Measurements from ENCODE around the gene NXNL2.

NXNL2 gene

DNA sequence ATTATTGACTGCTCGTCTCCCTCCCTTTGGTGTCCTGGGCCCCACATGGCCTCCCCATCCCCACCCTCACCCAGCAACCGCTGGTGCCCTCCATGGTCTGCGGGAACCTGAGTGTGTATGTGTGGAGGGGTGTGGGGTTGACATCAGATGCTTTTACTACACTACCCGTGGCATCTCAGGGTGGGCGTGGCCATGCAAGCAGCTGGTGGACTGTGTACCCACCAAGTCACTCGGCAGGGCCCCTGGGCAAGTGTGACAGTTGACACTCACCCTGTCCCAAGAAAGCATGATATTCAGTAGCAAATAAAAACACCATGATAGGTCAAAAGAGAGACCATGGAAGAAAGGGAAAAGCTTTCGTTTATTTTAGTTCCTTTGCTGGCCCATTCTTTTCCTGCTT is 7.4 kb upstream of the NXNL2 start:
- TF ChIP-seq, protein P1, sequence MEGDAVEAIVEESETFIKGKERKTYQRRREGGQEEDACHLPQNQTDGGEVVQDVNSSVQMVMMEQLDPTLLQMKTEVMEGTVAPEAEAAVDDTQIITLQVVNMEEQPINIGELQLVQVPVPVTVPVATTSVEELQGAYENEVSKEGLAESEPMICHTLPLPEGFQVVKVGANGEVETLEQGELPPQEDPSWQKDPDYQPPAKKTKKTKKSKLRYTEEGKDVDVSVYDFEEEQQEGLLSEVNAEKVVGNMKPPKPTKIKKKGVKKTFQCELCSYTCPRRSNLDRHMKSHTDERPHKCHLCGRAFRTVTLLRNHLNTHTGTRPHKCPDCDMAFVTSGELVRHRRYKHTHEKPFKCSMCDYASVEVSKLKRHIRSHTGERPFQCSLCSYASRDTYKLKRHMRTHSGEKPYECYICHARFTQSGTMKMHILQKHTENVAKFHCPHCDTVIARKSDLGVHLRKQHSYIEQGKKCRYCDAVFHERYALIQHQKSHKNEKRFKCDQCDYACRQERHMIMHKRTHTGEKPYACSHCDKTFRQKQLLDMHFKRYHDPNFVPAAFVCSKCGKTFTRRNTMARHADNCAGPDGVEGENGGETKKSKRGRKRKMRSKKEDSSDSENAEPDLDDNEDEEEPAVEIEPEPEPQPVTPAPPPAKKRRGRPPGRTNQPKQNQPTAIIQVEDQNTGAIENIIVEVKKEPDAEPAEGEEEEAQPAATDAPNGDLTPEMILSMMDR (IDR thresholded peaks at IDR 0.05): no peak
- Histone ChIP-seq H3K4me3 (no peak overlapping the region), H3K9me3 (no peaks in the 10 kb centered on the region), H3K4me1 (peaks cover 0 to 27% (median 18%) of the 10 kb centered on the region in 4 donors), H3K27ac (no peak overlapping the region), H3K36me3 (no peaks in the 10 kb centered on the region), H3K27me3 (no peaks in the 10 kb centered on the region)
- intact Hi-C loops (cut with DNase I; ENCODE audit: low total_unique reads): no loop called here
- DNase-seq: no peak

DNA sequence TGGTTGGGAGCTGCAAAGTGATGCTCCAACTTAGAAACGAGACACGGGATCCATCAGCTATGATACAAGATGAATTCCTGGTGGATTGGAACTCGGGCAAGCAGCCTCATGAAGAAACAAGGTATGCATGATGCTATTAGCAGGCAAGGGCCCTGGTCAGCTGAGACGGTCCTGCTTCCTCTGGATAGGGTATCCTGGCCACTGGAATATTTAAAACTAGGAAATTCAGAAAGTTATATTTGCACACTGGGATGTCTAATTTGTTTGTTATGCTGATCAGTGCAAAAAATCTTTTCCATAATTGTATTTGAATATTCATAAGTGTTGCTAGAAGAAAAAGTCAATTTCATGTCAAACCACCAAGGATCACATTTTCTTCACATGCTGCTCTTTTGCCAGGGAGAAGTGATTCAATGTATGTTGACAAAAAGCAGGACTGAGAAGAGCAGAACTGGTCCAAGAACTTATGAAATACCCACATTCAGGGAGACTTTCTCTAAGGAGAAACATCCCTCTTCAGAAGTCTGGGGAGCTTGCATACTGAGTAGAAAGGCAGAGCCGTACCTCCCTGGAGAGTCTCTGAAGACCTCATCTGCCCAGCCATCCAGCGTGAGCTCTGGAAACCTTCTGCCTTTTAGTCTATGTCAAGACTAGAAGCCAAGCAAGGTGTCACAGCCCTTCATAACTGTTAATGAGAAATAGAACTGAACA is 6.7 kb upstream of the NXNL2 start:
- DNase-seq: no peak
- H3K27ac ChIP-seq: peak overlapping the region; percentile 47 to 72
- H3K27me3 ChIP-seq: no peaks in the 10 kb centered on the region
- H3K4me3 ChIP-seq: no peak overlapping the region
- no peaks in the 10 kb centered on the region for H3K9me3 ChIP-seq
- no peaks in the 10 kb centered on the region for H3K36me3 ChIP-seq
- TF ChIP-seq, protein P1 (IDR thresholded peaks at IDR 0.05): no peak
- peaks cover 0 to 27% (median 18%) of the 10 kb centered on the region in 4 donors for H3K4me1 ChIP-seq
- intact Hi-C loops (cut with DNase I; ENCODE audit: low total_unique reads): no loop called here

DNA sequence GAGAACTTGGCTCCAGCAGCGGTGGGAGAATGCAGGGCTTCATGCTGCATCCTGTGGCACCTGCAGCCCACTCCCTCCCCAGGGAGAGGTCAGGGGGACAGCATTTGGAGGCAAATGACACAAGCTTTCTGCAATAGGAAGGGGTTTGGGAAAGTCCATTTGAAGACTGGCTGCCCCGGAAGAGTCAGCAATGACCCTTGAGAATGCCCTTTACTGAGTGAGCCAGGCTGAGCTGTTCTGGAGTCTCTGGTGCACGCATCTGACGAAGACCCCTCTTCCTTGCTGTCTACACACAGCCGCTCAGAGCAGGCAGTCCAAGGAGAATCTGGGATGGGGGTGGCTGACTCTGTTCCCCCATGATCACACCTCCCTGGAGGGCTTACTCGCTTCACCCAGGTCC is 5.5 kb upstream of the NXNL2 start:
- intact Hi-C loops (cut with DNase I; ENCODE audit: low total_unique reads): no loop called here
- Histone ChIP-seq H3K4me1 (peaks cover 0 to 27% (median 18%) of the 10 kb centered on the region in 4 donors), H3K27ac (peak overlapping the region; percentile 47 to 72), H3K4me3 (no peak overlapping the region), H3K36me3 (no peaks in the 10 kb centered on the region), H3K9me3 (no peaks in the 10 kb centered on the region), H3K27me3 (no peaks in the 10 kb centered on the region)
- DNase-seq: no peak
- TF ChIP-seq, protein P1 (IDR thresholded peaks at IDR 0.05): no peak

DNA sequence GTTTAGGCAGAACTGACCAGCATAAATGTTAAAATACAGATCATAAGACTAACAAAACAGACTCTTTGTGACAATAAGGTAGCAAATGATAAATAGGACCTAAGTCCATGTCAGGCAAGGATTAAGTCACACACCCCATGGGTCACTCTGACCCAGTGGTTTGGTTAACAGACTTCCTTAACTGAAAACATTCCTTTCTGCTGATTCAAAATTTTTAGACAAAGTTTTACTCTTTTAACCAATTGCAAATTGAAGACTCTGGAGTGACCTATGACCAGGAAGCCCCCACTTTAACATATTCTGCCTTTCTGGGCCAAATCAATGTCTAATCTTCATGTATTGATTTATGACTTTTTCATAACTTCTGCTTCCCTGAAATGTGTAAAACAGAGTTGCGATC is 4.9 kb upstream of the NXNL2 start:
- TF ChIP-seq, protein P1 (IDR thresholded peaks at IDR 0.05): no peak
- no peaks in the 10 kb centered on the region for H3K27me3 ChIP-seq
- H3K4me1 ChIP-seq: peaks cover 0 to 28% (median 19%) of the 10 kb centered on the region in 4 donors
- no peaks in the 10 kb centered on the region for H3K36me3 ChIP-seq
- H3K27ac ChIP-seq: peak overlapping the region; percentile 47 to 72
- intact Hi-C loops (cut with DNase I; ENCODE audit: low total_unique reads): loop anchor here (10.0 kb wide), 1 partner anchor 475 kb away; no protein-coding TSS in a partner anchor
- peak in 1 of 2 donors; percentile 43 for DNase-seq
- no peaks in the 10 kb centered on the region for H3K9me3 ChIP-seq
- H3K4me3 ChIP-seq: no peak overlapping the region

DNA sequence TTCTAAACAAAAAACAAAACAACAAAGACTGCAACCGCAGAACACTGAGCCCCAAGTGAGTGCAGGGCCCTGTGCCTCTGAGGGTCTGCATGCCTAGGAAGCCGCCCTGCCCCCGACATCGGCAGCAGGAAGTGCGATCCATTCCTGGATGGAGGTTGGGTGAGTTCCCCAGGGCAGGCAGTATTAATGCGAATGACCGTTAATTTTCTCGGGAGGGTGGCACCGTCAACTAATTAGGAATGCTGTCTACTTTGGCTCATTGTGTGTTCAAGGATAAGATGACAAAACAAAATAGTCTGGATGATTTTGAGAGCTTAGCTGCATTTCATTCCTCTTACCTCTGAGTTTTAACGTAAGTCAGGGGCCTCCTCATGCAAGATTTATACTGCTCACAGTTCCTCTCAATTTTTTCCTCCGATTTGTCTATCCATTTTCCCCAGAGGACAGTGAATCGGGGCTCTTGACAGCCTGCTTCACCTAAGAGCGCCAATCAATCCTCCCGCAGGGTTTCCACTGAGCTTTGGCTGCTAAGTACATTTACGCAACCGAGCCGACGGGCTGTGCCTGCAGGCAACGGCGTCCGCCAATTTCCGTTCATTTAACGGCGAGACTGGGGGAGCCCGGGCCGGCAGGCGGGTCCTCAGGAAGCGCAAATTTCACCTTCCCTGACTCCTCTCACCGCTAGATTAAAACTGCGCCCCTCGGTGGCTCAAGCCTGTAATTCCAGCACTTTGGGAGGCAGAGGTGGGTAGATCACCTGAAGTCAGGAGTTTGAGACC is 2.9 kb upstream of the NXNL2 start:
- peak in 1 of 2 donors; percentile 46 for DNase-seq
- no peak overlapping the region for H3K4me3 ChIP-seq
- intact Hi-C loops (cut with DNase I; ENCODE audit: low total_unique reads): loop anchor here (10.0 kb wide), 1 partner anchor 473 kb away; no protein-coding TSS in a partner anchor

More for the DNA sequence above, 2.9 kb upstream of the NXNL2 start:
- TF ChIP-seq, protein P1 (IDR thresholded peaks at IDR 0.05): no peak
- Histone ChIP-seq H3K36me3 (no peaks in the 10 kb centered on the region), H3K4me1 (peaks cover 0 to 48% (median 38%) of the 10 kb centered on the region in 4 donors), H3K9me3 (no peaks in the 10 kb centered on the region), H3K27me3 (no peaks in the 10 kb centered on the region), H3K27ac (peak overlapping the region in 1 of 2 donors; percentile 11)

Data from tibial artery (tissue), 4 donors.